GM12801 (cell line): ENCODE results near the gene SEMA4F.

Experiments
- CTCF ChIP-seq: IDR thresholded peaks from one replicate; pipeline ENCODE4 v1.5.1; 2011; ENCODE audit warnings: control low read depth; ENCODE audit not compliant: insufficient read length; ENCODE audit errors: extremely low read depth

SEMA4F gene, protein sequence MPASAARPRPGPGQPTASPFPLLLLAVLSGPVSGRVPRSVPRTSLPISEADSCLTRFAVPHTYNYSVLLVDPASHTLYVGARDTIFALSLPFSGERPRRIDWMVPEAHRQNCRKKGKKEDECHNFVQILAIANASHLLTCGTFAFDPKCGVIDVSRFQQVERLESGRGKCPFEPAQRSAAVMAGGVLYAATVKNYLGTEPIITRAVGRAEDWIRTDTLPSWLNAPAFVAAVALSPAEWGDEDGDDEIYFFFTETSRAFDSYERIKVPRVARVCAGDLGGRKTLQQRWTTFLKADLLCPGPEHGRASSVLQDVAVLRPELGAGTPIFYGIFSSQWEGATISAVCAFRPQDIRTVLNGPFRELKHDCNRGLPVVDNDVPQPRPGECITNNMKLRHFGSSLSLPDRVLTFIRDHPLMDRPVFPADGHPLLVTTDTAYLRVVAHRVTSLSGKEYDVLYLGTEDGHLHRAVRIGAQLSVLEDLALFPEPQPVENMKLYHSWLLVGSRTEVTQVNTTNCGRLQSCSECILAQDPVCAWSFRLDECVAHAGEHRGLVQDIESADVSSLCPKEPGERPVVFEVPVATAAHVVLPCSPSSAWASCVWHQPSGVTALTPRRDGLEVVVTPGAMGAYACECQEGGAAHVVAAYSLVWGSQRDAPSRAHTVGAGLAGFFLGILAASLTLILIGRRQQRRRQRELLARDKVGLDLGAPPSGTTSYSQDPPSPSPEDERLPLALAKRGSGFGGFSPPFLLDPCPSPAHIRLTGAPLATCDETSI

DNA sequence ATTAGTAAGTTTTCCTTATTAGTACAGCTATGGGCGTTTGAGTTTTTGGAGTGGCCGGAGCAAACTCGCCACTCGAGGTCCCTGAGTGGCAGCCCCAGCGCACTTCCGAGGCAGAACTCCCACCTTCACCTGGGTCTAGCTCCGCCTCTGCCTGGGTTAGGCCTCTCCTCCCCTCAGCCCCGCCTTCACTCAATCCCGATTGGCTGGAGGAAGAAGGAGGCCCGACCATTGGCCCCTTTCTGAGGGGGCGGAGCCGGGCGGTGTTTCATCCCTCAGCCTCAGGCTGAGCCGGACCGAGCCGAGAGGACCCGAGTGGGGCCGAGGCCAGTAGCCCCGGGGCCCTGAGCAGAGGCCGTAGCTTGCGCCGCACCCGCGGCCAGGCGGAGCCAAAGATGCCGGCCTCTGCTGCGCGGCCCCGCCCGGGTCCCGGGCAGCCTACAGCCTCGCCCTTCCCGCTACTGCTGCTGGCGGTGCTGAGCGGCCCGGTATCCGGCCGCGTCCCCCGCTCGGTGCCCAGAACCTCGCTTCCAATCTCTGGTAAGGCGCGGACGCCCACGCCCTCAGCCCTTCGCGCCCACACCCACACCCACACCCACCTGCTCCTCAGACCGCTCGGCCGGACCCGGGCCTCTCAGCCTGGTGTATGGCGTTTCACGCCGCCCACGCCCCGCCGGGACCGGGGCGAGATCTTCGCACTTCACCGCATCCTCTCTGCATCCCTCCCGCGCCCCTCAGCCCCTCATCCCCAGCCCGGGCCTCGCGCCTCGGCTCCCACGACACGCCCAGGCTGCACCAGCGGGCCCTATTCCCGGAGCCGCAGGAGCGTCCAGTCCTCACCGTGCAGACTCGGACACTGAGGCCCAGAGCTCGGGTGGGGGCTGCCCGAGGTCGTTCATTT lies at the start of gene SEMA4F:
SEMA4F (plus strand) TSS at position 263 of the 898 bp plus-strand sequence; CDS start at position 393, 130 bp downstream.
- TF ChIP-seq CTCF, result no peak

- TF ChIP-seq CTCF, result no peak
Observed at GRCh38 chr2:74606927-74607326, 47.1 kb upstream of the SEMA4F start.

GRCh38 chr2:74617122-74617521 lies 36.9 kb upstream of the SEMA4F start:
- no peak for TF ChIP-seq CTCF

GRCh38 chr2:74618410-74619083 lies 35.5 kb upstream of the SEMA4F start:
- no peak for TF ChIP-seq CTCF

GRCh38 chr2:74619651-74620297 lies 34.3 kb upstream of the SEMA4F start:
- TF ChIP-seq CTCF, result no peak

GRCh38 chr2:74620671-74621070 lies 33.4 kb upstream of the SEMA4F start:
- TF ChIP-seq CTCF, result no peak
